Spleen (tissue), 7 donors: ENCODE measurements around the gene TPST1.

Experiments
- CTCF ChIP-seq, 11 experiments: fragments of 200-600 bp in 7 of 11; fragments of 450-650 bp in 4 of 11; sonication (generic) in 4 of 11; IDR thresholded peaks in 8 of 11; conservative IDR thresholded peaks in 3 of 11; 1 replicate in 7 of 11; 2 replicates in 4 of 11; pipeline versions ENCODE4 v1.4.0 to v1.8.0; 2016 to 2021; ENCODE audit warnings: antibody characterized with exemption in 11 of 11, inconsistent platforms in 4 of 11, mild to moderate bottlenecking in 1 of 11
- POLR2A ChIP-seq, 3 donors: fragments of 450-650 bp; IDR thresholded peaks; one replicate each; pipeline ENCODE4 v1.5.1; 2017; ENCODE audit warnings: antibody characterized with exemption in 3 of 3, mild to moderate bottlenecking in 1 of 3
- donor health status: DM: no; HTN: no; CAD: no; lungs with moderate emphysema.
- donor health status: DM: no; HTN: no; CAD: no.
- donor health status: DM: no; HTN: no; CAD: no.

DNA sequence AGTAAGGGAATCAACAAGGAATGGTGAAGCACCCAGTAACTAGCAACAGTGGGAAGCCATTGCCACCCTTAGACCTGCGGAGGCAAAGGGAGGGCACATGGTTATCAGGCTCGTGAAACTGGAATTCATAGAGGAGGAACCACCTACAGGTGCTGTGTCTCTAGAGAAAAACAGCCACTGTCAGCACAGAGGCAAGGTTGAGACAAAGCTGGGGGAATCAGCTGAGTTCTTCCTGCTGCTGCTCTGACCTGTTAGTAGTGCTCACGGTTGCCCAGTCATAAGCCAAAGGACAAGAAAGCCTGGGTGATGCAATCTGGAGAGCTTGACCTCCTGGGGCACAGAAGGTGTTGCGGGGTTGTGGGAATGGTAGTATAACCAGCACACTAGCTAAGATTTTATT, 110.1 kb downstream of the TPST1 start:
- TF ChIP-seq CTCF (IDR thresholded peaks at IDR 0.05 in 8 of 11, conservative IDR thresholded peaks at IDR 0.05 in 3 of 11) (no peak), POLR2A (IDR thresholded peaks at IDR 0.05) (no peak)
